Activated CD4-positive, alpha-beta T cell treated with anti-CD3 and anti-CD28 coated beads for 1 hour (primary cell): ENCODE measurements around the gene SEPTIN8.

Experiments used
- DNase-seq: peaks from one replicate; pipeline ENCODE4 v3.0.0-alpha.2; 2020

The SEPTIN8 gene, protein sequence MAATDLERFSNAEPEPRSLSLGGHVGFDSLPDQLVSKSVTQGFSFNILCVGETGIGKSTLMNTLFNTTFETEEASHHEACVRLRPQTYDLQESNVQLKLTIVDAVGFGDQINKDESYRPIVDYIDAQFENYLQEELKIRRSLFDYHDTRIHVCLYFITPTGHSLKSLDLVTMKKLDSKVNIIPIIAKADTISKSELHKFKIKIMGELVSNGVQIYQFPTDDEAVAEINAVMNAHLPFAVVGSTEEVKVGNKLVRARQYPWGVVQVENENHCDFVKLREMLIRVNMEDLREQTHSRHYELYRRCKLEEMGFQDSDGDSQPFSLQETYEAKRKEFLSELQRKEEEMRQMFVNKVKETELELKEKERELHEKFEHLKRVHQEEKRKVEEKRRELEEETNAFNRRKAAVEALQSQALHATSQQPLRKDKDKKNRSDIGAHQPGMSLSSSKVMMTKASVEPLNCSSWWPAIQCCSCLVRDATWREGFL

DNA sequence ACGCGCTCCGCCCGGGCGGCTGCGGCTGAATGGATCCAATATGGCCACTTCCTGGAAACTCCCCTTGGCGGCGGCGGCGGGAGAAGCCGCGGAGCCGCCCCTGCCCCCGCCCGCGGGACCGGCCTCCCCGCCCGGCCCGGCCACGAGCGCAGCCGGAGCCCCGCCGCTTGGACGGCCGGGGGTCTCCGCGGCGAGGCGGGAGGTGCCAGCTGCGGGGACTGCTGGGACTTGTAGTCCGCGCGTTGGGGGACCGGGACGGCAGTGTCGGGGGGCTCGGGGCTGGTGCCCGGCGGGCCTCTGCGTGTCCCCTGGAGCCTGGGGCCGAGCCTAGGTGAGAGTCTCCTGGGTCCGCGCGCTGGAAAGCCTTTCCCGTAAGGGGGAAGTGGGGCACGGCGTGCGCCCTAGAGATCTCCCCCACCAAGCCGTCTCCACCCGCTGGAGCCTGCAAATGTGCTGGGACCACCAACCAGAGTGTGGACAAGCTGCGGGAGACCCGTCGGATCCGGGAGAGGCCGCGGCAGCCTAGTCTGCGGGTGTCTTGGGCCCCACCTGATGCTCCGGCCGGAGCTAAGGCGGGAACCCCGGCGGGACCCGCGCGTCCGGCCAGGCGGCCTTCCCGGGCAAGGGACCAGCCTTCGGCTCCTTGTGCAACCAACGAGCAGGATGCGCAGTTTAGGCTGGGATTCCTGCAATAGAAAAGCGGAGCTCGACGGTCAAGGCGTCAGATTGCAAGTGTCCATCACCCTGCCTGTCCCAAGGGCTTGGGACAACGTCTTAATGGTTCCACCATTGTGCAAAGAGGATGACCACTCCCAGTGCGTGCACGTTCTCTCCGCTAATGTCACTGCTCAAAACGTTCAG lies at the start of gene SEPTIN8:
SEPTIN8 (minus strand) TSS at position 31 of the 861 bp plus-strand sequence. CDS start 102 bp downstream, outside the sequence.
- no peak for DNase-seq

DNA sequence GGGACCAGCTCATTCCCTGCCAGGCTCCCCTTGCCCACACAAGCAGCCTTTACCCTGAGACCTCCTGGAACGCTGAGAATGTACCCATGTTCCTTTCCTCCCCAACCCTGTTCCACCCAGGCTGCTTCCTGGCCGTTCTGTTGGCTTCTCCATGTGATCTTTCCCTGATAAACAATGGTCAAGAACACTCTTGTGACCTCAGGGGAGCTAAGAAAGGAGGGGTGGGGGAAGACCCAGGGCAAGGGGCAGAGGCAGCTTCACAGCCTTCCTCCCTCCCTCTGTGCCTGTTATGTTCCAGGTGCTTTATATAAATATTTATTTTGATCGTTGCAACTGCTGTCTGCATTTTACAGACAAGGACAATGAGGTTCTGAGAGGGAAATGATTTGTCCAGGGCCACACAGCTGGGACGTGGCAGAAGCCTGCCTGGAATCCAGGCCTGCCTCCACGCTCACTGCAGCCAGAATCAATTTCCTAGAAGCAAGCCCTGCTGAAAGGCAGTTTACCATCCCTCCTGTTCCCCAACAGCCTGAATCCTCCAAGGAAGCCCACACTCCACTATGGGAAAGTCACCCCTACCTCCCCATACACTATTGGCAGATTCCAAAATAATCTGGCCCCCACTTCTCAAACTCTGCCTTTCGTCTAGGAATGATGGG lies 49.5 kb upstream of the SEPTIN8 start:
- no peak for DNase-seq

DNA sequence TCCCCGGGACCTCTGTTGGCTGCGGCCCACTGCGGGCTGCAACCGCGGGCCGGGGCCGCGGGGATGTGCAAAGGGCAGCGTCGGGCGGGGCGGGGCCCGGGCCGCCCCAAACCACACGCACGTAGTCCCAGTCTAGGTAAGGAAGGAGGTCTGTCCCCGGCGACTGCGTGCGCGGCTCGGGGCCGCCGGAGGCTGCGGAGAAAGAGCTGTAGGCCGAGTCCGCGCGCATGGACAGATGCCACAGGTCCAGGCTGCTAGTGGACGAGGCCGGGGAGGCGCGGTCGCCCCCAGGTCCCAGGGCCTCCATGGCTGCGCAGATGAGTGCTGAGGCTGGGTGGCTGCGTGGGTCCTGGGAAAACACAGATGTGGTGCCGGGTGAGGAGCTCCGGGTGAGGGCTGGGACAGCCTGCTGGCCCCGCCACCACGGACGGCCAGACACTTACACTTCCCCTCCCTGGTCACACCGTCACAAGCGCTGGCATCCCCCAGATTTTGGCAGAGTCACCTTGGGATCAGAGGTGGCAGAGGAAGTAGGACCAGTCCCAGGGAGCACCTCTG lies 48.9 kb upstream of the SEPTIN8 start:
- no peak for DNase-seq

DNA sequence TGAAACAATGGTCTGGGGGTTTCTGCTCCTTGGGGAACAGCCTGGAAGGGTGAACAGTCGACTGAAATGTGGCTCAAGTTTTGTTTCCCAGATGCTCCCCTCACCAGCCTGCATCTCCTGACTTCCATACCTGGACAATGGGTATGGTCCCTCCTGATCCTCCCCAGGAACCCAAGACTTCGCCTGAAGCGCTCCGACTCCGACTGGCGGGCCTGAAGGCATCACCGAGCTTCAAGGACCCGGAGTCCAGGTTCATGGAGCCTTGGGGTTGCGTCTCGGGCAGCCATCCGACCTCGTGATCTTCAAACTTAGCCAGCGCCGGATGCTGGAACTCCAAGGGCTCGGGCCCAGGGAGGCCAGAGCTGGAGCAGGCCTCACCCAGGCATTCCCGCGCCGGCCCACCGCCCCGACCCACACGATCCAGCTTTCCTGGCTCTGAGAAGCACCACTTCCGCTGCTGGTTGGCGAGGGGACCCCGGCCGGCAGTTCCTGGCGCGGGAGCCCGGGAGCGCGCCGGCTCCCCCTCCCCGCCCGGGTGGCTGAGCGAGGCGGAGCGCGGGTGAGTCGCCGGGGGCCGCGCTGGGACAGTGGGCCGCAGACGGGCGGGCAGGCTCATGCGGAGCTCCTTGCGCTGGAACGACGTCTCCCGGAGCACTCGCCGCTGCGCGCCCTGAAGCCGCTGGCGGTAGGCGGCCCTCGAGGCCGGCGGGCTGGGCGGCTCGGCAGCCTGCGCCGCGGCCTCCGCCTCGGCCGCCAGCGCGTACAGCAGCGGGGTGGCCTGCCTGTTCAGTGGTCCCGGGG lies 48.2 kb upstream of the SEPTIN8 start:
- DNase-seq = no peak

DNA sequence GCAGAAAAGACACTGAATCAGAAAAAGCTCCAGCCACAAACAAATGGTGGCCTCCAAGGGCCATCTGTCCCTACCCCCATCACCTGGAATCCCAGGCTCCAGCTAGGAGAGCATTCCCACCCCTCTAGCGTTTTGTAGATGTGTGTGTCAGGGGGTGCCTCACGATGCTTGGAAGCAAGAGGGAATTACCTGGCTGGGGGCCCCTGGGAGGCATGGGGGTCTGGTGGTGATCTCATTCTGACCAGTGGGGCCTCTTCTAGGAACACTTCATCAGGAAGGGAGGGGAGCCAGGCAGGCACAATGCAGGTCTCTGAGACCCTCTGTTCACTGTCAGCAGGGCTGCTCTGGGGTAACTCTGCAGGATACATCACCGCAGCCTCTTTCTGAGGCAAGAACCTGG lies 47.4 kb upstream of the SEPTIN8 start:
- no peak for DNase-seq

DNA sequence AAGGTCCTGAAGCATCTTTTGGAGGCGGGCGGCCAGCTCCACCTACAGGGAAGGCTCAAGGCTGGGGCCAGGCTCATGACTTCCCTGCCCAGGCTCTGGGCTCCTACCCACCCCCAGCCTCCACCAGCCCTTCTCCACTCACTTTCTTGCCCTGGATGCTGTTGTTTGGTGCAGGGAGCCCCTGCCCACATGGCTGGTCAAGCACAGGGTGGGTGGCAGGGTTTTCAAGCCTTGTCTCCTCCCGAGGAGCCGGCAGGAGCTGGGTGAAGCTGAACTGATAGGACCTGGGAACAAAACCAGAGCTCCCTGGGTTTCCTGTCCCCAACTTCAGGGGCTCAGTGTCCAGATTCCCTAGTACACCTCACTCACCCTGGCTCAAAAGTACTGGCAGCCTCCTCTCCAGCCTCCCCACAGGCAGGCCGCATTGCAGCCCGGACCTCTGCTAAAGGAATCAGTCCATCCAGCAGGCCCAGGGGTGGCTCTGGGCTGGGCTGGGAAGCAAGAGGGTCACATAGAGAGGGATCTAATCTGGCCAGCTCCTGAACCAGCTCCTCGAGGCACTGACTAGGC lies 46.5 kb upstream of the SEPTIN8 start:
- DNase-seq = no peak

DNA sequence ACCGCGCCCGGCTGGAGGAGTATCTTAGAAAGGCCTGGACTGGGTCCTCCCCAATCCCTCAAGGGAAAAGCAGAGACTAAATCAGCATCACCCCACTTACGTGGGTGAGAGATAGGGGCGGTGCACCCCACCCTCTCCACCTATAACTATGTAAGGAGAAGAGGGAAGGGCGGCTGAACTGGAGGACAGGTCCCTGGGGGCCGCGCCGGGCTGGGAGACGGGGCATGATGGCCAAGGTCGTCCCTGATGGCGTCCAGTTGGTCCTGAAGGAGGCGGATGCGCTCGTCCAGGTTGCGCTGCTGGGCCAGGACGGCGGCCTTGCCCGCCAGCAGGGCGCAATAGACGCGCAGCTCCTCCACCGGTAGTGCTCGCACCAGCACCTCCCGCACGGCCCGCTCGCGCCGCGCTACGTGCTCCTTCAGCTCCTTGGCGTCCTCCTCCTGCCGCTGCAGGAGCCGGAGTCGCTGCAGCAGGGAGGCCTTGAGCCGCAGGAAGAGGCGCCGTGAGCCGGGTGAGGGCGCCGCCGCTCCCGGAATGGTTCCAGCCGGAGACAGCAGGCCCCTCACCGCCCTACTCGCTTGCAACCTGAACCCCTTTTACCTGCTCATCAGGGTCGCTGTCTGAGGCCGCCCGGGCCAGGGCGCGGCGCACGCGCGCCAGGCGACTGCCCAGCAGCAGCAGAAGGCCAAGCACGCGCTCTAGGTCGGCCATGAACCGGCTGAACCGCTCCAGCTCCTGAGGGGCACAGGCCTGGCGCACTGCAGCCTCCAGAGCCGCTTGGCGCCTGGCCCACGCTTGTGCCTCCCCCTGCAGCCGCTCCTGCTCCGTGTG lies 45.8 kb upstream of the SEPTIN8 start:
- no peak for DNase-seq

DNA sequence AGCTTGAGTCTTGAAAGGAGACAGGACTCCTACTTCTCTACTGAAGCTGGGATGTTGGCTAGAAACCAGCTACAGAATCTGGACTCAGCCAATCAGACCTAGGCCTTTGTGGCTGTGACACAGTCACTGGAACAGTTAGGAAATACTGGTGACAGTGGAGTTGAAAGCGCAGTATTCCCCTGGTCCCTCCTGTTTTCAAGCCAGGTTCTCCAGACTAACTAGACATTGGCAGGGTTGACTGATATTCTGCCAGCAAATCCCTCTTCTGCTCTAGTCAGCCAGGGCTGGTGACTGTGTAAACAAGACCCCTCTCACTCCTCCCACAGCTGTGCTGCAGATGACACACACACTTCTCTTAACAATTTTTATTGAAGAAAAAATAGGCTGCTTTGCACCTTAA lies 44.8 kb upstream of the SEPTIN8 start:
- no peak for DNase-seq

DNA sequence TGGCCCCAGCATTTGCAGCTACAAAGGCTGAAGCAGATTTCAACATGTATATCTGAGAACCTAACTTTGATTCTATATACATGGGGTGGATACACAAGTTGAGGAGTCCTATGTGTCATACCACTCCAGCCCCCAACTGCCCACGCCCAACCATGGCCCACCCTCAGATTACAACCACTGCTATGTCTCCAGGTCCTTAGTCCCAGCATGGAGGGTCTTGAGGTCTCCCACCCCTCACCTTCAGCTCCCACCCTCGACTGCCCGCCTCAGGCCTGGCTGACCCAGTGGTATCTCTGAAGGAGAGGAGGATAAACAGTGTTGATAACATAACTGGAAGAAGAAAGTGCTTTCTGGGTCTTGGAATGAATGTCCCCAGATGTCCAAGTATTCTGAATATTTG lies 44.3 kb upstream of the SEPTIN8 start:
- DNase-seq = no peak

DNA sequence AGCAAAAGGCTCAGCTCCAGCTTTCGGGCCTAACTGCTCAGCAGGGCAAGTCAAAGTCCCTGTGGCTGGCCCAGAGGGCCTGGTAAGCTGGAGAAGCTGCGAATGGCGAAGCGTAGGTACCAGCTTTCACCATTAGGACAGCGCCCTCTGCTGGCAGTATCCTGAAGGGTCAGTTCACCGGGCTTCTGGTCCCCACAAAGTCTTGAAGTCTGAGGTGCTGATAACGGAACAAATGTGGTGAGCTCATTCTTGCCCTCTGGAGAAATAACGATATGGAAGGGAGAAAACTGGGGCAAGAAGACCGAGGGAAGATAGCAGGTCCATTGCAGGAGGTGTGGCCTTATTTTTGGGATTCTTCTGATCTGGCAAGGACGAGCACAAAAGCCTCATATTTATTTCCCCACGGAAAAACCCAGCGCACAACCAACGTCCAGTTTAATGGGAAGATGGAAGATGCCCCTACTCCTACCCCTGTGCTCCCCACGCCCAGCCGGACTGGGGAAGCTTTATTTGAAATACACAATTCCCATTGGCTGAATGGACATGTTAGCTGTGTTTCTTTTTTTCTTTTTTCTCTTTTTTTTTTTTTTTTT lies 43.2 kb upstream of the SEPTIN8 start:
- DNase-seq = peak; percentile 80

DNA sequence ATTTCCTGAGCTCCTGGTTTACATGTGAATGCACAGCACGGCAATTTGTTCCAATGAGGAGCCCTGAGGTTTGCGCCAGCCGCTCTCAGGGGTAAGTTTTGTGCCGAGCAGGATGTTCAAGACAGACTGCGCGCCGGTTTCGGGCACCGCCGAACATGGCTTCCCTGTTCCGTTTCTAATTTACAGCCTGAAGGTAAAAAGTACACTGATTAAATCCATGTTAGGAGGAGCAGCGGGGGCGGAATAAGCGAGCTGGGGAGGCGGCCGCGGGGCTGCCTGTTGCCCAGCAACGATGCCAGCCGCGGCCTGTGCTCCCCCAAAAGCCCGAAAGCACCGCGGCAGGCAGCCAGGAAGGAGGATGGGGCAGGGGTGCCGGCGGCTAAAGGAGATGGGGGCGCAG lies 42.4 kb upstream of the SEPTIN8 start:
- DNase-seq = no peak

DNA sequence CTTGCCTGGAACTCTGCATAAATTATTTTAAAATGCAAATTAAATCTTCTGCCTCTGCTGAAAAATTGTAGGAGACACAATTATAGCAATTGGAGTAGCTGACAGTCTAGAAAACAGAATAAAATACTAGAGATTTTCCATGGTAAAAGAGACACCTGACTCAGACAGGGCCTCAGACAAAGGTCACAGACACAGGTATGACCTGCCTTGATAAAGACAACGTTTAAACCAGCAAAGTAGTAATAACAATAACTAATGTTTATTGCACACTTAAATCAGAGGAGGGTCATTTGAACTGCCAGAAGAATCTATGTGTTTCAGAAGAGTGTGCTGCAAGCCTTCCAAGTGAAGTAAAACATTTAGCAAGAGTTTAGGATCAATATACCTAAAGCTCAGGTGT lies 40.0 kb upstream of the SEPTIN8 start:
- no peak for DNase-seq

DNA sequence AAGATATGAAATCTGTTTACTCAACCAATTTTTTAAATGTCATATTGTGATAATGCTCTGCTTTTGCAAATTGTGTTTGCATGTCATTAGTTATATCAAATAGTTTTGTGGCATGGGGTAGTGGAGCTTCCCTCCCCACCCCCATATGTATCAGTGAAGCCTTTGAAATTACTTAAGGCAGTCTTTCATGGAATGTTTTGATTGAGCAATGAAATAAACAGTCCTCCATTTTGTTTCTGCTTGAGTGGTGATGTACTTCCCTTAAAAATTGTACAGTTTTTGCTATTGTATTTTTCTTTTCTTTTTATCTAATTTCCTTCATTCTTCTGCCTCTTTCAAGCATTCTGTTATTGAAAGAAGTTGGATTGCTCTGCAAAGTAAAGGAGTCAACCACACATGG lies 39.5 kb upstream of the SEPTIN8 start:
- no peak for DNase-seq

DNA sequence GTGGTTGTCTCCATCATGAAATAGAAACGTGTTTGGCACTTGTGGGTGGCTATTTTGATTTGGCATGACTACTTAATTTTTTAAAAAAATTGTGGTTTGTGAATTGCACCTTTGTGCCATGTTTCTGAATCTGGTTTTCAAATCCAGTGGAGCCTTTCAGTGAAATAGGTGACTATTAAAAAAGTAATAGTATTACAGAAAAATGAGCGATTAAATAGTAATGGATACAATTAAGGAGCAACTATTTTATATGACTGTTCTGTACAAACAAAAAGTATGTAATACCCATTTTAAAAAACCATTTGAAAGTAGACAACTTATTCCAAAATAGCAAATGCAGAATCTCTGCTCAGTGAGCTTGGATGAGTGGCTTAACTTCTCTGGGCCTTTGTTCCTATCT lies 39.0 kb upstream of the SEPTIN8 start:
- no peak for DNase-seq

DNA sequence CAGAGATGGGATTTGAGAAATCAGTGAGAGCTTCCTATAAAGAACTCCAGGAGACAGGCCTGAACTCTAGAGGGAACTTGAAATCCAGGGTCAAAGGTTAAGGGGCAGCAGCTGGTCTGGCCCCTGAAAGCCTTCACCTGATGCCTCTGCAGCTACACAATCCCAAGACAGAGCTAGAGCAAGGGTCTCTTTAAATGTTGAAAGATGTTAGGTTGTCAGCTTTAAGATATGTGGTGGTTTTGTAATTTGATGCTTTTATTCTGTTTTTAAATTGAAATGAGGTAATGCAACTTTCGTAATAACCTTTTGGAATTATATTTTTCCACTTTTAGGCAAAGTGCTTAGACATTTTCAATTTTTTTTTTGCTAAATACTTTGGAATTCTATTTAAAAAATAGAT lies 38.4 kb upstream of the SEPTIN8 start:
- no peak for DNase-seq

DNA sequence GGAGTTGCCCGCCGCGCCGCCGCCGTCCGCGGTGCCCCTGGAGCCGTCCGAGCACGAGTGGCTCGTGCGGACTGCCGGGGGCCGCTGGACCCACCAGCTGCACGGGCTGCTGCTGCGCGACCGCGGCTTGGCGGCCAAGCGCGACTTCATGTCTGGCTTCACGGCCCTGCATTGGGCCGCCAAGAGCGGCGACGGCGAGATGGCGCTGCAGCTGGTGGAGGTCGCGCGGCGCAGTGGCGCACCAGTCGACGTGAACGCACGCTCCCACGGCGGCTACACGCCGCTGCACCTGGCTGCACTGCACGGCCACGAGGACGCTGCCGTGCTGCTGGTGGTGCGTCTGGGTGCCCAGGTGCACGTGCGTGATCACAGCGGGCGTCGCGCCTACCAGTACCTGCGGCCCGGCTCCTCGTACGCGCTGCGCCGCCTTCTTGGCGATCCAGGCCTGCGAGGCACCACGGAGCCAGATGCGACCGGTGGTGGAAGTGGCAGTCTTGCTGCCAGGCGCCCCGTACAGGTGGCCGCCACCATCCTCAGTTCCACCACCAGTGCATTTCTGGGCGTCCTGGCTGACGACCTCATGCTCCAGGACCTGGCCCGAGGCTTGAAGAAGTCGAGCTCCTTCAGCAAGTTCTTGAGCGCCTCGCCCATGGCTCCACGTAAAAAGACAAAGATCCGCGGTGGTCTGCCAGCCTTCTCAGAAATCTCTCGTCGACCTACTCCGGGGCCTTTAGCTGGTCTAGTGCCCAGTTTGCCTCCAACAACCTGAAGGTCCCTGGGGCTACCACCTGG lies 37.7 kb upstream of the SEPTIN8 start:
- DNase-seq = no peak

DNA sequence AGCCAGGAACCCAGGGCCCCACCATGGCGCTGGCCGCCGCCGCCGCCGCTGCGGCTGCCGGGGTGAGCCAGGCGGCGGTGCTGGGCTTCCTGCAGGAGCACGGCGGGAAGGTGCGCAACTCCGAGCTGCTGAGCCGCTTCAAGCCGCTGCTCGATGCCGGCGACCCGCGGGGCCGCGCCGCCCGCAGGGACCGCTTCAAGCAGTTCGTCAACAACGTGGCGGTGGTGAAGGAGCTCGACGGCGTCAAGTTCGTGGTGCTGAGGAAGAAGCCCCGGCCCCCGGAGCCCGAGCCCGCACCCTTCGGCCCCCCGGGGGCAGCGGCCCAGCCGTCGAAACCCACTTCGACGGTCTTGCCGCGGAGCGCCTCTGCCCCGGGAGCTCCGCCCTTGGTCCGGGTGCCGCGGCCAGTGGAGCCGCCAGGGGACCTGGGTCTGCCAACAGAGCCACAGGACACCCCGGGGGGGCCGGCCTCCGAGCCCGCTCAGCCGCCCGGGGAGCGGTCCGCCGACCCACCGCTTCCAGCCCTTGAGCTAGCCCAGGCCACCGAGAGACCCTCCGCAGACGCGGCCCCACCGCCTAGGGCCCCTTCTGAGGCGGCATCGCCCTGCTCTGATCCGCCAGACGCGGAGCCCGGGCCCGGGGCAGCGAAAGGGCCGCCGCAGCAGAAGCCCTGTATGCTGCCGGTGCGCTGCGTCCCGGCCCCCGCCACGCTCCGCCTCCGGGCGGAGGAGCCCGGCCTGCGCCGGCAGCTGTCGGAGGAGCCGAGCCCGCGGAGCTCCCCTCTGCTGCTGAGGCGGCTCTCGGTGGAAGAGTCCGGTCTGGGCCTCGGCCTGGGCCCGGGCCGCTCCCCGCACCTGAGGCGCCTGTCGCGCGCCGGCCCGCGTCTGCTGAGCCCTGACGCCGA lies 36.8 kb upstream of the SEPTIN8 start:
- DNase-seq = no peak

DNA sequence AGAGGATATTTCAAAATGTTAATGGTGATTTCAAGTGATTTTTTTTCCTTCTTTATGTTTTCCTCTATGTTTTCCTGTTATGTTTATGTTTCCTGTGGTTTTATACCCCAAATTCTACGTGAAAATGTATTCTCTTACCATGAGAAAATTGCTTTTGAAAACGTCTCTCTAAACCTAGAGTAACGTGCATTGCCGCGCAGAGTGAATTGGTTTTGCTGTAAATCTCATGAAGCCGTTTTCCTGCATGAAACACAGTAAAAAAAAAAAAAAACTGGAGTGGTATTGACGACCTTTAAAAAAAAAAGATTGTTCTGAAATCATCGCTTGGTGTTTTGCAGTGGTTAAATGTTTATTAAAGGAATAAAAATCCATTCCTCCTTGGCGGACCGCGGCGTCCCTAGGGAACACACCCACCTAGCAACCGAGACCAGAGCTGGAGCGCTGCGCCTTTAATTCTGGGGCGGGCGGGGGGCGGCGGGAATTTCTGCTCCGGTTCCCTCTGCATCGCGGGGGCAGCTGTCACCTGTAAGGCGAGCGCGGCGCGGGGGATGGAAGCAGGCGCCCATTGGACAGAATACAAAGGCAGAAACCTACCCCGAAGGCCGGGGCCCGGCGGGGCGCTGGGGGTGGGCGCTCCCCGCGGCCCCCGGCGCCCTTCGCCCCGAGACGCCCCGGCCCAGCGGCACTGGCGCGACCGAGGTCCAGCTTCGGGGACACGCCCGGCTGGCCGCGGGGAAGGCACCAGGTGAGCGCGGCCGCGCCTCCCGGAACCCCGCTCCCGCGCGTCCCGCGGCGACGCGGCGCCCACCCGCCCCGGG lies 36.0 kb upstream of the SEPTIN8 start, which contains the start of gene SOWAHA:
SOWAHA (plus strand) TSS at position 522 of the 818 bp plus-strand sequence. CDS start 320 bp downstream, outside the sequence.
- no peak for DNase-seq
